ENCODE results near the gene SGIP1. TPM values are rescaled to one million over a fixed set of nuclear protein-coding genes. Genes with fewer than 3 reads are reported as not detected.
"Not testable (repeated sequence)": the region's sequence is repeated elsewhere in the genome, so short reads cannot be mapped to it uniquely, and the experiment has no call there.

SGIP1 gene
- total RNA-seq, 1 donor from 2014 or later, result 34.1 TPM

GRCh38 chr1:66552829-66553228 is 18.9 kb downstream of the SGIP1 start:
- DNase-seq (ENCODE audit: low read depth in 2 of 2), result peak; percentile 20 to 42

DNA sequence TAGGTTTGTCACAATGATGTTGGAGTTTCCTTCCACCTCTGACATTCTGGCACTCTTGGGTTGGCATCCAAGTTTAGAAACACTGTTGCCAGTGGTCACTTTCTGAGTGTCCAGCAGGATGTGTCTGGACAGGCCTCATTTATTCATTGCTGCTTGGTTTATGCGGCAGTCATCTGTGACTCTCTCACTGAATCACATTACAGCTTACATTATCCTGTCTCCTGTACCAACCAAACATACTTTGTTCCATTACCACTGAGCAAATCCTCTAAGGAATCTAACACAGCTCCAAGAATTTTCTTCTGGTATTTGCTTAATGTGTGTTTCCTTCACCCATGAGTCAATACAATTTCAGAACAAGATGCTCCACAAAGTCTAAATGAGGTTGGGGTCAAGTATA is 19.9 kb downstream of the SGIP1 start:
- peak in 1 of 2 donors; percentile 43 for DNase-seq (ENCODE audit: low read depth in 2 of 2)

GRCh38 chr1:66556161-66556611 is 22.2 kb downstream of the SGIP1 start:
- no peak for DNase-seq (ENCODE audit: low read depth in 2 of 2)

GRCh38 chr1:66557157-66557556 is 23.2 kb downstream of the SGIP1 start:
- no peak for DNase-seq (ENCODE audit: low read depth in 2 of 2)

GRCh38 chr1:66559517-66559916 is 25.6 kb downstream of the SGIP1 start:
- no peak for DNase-seq (ENCODE audit: low read depth in 2 of 2)

DNA sequence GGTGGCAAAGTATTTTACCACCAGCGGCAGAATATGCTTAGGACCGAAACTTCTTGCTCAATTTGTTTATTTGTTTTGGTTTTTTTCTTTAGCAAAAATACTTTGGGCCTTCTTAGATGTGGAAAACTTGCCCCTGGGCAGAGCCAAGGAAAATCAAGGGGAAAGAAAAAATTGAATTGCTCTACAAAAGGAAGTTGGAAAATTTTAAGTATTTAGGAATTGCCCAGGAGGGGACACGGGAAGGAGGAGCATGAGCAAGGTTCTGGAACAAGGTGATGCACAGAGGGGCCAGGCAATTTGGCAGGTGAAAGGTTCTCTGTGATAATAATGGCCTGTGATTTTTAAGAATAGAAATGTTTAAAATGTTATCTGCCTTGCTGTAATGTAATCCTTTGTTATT is 28.6 kb downstream of the SGIP1 start:
- no peak for DNase-seq (ENCODE audit: low read depth in 2 of 2)

GRCh38 chr1:66563094-66563800 is 29.3 kb downstream of the SGIP1 start:
- DNase-seq (ENCODE audit: low read depth in 2 of 2), result peak; percentile 96 to 98

GRCh38 chr1:66563941-66564630 is 30.1 kb downstream of the SGIP1 start:
- peak; percentile 97 to 99 for DNase-seq (ENCODE audit: low read depth in 2 of 2)

GRCh38 chr1:66570196-66570595 is 36.2 kb downstream of the SGIP1 start:
- no peak for DNase-seq (ENCODE audit: low read depth in 2 of 2)

- peak in 1 of 2 donors; percentile 29 for DNase-seq (ENCODE audit: low read depth in 2 of 2)
These were observed 37.8 kb downstream of the SGIP1 start for GRCh38 chr1:66571789-66572188.

- peak in 1 of 2 donors; percentile 17 for DNase-seq (ENCODE audit: low read depth in 2 of 2)
These were observed 41.8 kb downstream of the SGIP1 start for GRCh38 chr1:66575739-66576138.

- peak; percentile 18 to 47 for DNase-seq (ENCODE audit: low read depth in 2 of 2)
These were observed 42.7 kb downstream of the SGIP1 start for GRCh38 chr1:66576645-66577044.

GRCh38 chr1:66578841-66579240 is 44.9 kb downstream of the SGIP1 start:
- DNase-seq (ENCODE audit: low read depth in 2 of 2), result peak in 1 of 2 donors; percentile 55

GRCh38 chr1:66580081-66580480 is 46.1 kb downstream of the SGIP1 start:
- no peak for DNase-seq (ENCODE audit: low read depth in 2 of 2)

- DNase-seq (ENCODE audit: low read depth in 2 of 2), result no peak
These were observed 49.1 kb downstream of the SGIP1 start for GRCh38 chr1:66583021-66583420.

DNA sequence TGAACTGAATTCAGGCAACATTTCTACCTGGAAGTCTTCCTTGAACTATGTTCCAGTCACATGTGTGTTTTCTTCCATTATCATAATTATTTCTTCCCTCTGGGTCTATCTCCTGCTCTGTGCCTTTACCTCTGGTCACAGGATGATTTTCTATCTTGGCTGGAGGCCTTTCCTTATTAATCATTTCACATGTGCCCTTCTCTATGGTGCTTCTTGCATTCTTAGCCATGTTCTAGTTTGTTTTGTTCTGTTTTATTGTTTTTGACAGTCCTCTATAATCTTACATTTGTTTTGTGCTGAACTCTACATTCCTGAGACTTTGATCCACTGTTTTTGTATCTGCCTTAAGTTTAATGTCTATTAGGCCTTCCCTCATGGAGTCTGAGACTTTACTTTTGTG is 51.0 kb downstream of the SGIP1 start:
- no peak for DNase-seq (ENCODE audit: low read depth in 2 of 2)

DNA sequence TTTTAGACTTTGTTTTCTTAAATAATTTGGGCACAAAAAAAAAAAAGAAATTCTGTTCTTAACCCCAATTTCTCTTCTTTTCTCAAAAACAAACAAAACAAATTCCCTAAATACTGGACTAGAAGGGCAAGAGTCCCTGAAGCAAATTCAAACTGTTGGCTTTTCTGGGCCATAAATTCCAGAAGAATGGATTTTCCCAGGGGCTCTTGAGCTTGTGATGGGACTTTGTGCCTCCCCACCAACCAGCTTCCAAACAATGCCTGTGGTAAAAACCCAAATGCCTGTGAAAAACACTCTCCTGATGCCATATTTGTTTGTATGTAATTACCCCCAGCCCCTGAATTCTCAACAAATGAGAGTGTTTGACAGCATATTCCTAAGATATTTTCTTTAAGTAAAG is 55.4 kb downstream of the SGIP1 start:
- DNase-seq (ENCODE audit: low read depth in 2 of 2), result no peak

DNA sequence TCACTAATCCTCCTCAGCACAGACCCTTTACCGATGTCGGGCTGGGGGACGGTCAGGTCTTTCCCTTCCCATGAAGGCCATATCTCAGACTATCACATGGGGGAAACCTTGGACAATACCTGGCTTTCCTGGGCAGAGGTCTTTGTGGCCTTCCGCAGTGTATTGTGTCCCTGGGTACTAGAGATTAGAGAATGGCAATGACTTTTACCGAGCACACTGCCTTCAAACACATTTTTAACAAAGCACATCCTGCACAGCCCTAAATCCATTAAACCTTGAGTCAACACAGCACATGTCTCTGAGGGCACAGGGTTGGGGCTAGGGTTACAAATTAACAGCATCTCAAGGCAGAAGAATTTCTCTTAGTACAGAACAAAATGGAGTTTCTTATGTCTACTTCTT is 58.2 kb downstream of the SGIP1 start:
- not testable (repeated sequence) for DNase-seq (ENCODE audit: low read depth in 2 of 2)

- DNase-seq (ENCODE audit: low read depth in 2 of 2), result no peak
These were observed 62.2 kb downstream of the SGIP1 start for GRCh38 chr1:66596191-66596590.

DNA sequence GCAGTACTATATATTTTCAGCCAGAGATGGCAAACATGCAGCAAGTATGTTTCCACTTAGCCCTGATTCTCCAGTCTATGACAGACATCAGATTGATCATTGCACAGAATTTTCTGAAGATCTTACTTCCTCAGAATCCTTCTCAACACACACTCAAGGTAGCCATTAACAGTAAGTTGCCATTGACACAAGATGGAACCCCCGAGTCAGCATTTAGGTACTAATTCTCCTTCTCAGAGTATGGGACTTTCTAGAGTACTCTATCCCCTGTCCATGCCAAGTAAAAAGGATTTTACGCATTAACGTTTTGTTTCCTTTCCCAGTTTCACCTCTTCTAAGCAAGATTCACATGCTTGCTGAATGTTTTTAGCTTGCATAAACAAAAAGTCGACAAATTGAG is 63.5 kb downstream of the SGIP1 start:
- DNase-seq (ENCODE audit: low read depth in 2 of 2), result no peak

DNA sequence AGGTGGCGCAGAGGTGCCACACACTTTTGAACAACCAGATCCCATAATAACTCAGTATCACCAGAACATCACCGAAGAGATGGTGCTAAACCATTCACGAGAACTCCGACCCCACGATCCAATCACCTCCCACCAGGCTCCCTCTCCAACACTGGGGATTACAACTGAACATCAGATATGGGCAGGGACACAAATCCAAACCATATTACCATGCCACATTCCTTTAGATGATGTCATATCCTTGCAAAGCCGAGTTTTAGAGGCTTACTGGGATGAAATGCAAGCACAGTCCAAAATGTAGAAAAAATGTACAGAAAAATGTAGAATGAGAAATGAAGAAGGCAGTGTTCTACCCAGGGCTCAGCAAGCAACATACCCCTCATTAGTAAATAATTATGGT is 64.7 kb downstream of the SGIP1 start:
- peak; percentile 21 to 57 for DNase-seq (ENCODE audit: low read depth in 2 of 2)

DNA sequence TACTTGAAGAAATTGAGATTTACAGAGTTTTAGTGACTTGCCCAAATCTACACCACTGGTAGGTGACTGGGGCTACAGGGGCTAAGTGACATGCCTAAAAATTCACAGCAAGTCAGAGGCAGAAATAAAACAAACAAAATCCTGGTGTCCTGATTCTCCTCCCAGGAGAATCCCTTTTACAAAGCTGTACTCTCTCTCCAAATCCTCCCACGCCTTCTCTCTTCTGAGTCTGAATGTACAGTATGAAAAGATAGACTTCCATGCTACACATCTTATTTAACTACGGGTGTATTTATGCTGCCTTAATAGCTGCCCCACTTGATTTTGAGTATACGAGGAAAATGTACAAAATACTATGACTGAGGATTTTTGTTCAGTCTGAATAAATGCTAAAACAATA is 65.4 kb downstream of the SGIP1 start:
- no peak for DNase-seq (ENCODE audit: low read depth in 2 of 2)
